Neural crest cell (in vitro differentiated cells): ENCODE data around the gene CCDC171. TPM values are rescaled to one million over a fixed set of nuclear protein-coding genes. Genes with fewer than 3 reads are reported as not detected.

Experiments used
- DNase-seq: peaks from one replicate; pipeline ENCODE4 v3.0.0; 2021; ENCODE audit warnings: low read depth, mixed read lengths, low spot score
- H3K27ac Mint-ChIP-seq: one replicate; pipeline ENCODE4 v1.8.0; 2021; ENCODE audit warnings: mild to moderate bottlenecking, mixed read lengths; ENCODE audit not compliant: unreplicated experiment
- H3K27me3 Mint-ChIP-seq: 2 replicates; pipeline ENCODE4 v1.8.0; 2021; ENCODE audit warnings: low read depth, mild to moderate bottlenecking, mixed read lengths
- H3K36me3 Mint-ChIP-seq: 2 replicates; pipeline ENCODE4 v1.8.0; 2021; ENCODE audit warnings: low read depth, mild to moderate bottlenecking, mixed read lengths
- H3K4me1 Mint-ChIP-seq: 2 replicates; pipeline ENCODE4 v1.8.0; 2021; ENCODE audit warnings: mixed read lengths
- H3K4me3 Mint-ChIP-seq: one replicate; pipeline ENCODE4 v1.8.0; 2021; ENCODE audit warnings: mild to moderate bottlenecking, mixed read lengths
- H3K9me3 Mint-ChIP-seq: 2 replicates; pipeline ENCODE4 v1.8.0; 2021; ENCODE audit warnings: mixed read lengths
- total RNA-seq: library from RNA; stranded (reverse); gene quantifications from 2 replicates; pipeline ENCODE4 v1.2.1, GENCODE V29; 2021
- TF ChIP-seq, protein P1 (sequence below): fragments of 200-600 bp; sonication (generic); conservative IDR thresholded peaks from 2 replicates; pipeline ENCODE4 v1.5.0; 2021; ENCODE audit warnings: antibody characterized with exemption, mild to moderate bottlenecking

Gene CCDC171
- total RNA-seq, 1 donor from 2014 or later, result 6.1 TPM

DNA sequence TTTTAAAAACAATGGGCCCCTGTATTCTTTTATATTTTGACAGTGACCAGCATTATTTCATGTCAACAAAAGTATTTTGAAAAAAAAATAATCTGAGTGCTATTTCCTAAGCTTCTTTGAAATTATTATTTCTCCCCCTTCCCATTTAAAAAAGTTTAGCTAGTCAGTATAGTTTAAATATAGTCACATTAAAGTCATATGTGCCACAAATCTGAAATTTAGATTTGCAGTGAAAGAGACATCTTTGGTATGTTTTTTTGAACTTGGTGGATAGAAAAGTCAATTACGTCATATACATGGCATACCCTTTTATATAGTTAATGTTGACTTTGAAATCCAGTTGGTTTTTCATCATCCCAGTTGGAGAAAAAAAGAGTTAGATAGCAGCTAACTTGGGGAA lies 297.0 kb downstream of the CCDC171 start:
- TF ChIP-seq, protein P1, sequence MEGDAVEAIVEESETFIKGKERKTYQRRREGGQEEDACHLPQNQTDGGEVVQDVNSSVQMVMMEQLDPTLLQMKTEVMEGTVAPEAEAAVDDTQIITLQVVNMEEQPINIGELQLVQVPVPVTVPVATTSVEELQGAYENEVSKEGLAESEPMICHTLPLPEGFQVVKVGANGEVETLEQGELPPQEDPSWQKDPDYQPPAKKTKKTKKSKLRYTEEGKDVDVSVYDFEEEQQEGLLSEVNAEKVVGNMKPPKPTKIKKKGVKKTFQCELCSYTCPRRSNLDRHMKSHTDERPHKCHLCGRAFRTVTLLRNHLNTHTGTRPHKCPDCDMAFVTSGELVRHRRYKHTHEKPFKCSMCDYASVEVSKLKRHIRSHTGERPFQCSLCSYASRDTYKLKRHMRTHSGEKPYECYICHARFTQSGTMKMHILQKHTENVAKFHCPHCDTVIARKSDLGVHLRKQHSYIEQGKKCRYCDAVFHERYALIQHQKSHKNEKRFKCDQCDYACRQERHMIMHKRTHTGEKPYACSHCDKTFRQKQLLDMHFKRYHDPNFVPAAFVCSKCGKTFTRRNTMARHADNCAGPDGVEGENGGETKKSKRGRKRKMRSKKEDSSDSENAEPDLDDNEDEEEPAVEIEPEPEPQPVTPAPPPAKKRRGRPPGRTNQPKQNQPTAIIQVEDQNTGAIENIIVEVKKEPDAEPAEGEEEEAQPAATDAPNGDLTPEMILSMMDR, result no peak
- Mint-ChIP-seq H3K27me3 (no peaks in the 10 kb centered on the region), H3K27ac (no peak overlapping the region), H3K4me3 (no peak overlapping the region), H3K4me1 (peaks cover 4% of the 10 kb centered on the region), H3K36me3 (peaks cover 2% of the 10 kb centered on the region), H3K9me3 (no peaks in the 10 kb centered on the region)
- no peak for DNase-seq

DNA sequence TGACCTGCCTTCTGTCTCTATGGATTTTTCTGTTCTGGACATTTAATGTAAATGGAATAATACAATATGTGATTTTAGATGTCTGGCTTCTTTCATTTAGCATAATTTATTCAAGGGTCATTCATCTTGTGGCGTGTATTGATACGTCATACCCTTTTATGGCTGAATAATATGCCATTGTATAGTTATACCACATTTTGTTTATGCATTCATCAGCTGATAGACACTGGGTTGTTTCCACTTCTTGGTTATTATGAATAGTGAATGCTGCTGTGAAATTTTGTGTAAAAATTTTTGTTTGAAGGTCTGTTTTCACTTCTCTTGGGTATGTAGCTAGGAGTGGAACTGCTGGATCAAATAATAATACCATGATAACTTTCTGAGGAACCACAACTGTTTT lies 298.9 kb downstream of the CCDC171 start:
- Mint-ChIP-seq H3K36me3 (peaks cover 2% of the 10 kb centered on the region), H3K9me3 (no peaks in the 10 kb centered on the region), H3K4me3 (no peak overlapping the region), H3K27ac (no peak overlapping the region), H3K4me1 (peaks cover under 1% of the 10 kb centered on the region), H3K27me3 (no peaks in the 10 kb centered on the region)
- DNase-seq, result no peak
- TF ChIP-seq, protein P1, result no peak

DNA sequence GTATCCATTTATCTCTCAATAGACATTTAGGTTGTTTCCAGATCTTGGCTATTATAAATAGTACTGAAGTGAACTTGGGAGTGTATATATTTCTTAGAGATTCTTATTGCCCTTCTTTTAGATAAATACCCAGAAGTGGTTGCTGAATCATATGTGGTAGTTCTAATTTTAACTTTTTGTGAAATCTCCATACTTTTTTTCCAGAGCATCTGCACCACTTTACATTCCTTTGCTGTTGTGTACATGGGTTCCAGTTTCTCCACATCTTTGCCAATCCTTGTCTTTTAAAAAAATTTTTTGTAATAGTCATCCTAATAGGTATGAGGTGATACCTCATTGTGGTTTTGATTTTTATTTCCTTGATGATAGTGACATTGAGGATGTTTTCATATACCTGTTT lies 303.7 kb downstream of the CCDC171 start:
- H3K36me3 Mint-ChIP-seq, result peaks cover 5% of the 10 kb centered on the region
- no peaks in the 10 kb centered on the region for H3K9me3 Mint-ChIP-seq
- TF ChIP-seq, protein P1, result no peak
- no peak overlapping the region for H3K4me3 Mint-ChIP-seq
- H3K27me3 Mint-ChIP-seq, result no peaks in the 10 kb centered on the region
- no peak overlapping the region for H3K27ac Mint-ChIP-seq
- H3K4me1 Mint-ChIP-seq, result no peaks in the 10 kb centered on the region
- DNase-seq, result no peak

DNA sequence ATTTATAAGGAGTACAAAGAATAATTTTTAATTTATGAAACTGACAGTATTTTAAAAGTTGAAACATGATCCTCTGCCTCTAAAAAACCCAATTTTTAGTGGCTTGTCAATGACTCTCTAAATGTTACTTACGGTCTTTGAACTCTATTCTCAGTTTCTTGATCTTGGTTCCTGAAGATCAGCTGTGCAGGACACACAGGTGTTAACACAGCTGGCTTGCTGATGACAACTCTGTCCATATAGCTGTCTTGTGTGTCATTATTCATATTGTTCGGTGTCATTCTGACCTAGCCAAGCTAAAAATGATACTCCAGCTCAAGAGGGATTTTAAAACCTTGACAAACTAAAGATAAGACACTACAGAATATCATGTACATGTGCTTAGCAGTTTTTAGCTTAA lies 314.5 kb downstream of the CCDC171 start:
- DNase-seq, result no peak
- no peaks in the 10 kb centered on the region for H3K9me3 Mint-ChIP-seq
- H3K27me3 Mint-ChIP-seq, result no peaks in the 10 kb centered on the region
- TF ChIP-seq, protein P1, result no peak
- no peaks in the 10 kb centered on the region for H3K36me3 Mint-ChIP-seq
- no peak overlapping the region for H3K27ac Mint-ChIP-seq
- H3K4me3 Mint-ChIP-seq, result no peak overlapping the region
- no peaks in the 10 kb centered on the region for H3K4me1 Mint-ChIP-seq

DNA sequence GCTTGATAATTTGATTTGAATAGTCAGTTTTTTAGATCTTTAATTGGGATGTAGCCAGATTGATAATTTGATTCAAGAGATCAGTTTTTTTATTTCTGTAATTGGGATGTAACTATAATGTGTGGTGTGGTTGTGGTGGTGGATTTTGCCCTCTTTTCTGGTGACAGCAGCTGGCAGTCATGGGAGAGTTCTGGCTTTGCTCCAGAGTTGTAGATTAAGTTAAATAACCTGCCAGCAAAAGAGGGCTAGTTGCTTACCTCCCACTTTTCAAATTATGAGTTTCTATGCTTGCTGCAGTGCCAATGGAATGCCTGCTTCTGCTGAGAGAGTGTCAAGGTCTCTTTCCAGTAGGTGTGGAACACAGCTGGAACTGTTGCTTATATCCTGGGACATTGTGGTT lies 315.1 kb downstream of the CCDC171 start:
- TF ChIP-seq, protein P1, result no peak
- no peak for DNase-seq
- H3K27me3 Mint-ChIP-seq, result no peaks in the 10 kb centered on the region
- H3K9me3 Mint-ChIP-seq, result no peaks in the 10 kb centered on the region
- no peaks in the 10 kb centered on the region for H3K36me3 Mint-ChIP-seq
- H3K4me1 Mint-ChIP-seq, result no peaks in the 10 kb centered on the region
- no peak overlapping the region for H3K27ac Mint-ChIP-seq
- no peak overlapping the region for H3K4me3 Mint-ChIP-seq

DNA sequence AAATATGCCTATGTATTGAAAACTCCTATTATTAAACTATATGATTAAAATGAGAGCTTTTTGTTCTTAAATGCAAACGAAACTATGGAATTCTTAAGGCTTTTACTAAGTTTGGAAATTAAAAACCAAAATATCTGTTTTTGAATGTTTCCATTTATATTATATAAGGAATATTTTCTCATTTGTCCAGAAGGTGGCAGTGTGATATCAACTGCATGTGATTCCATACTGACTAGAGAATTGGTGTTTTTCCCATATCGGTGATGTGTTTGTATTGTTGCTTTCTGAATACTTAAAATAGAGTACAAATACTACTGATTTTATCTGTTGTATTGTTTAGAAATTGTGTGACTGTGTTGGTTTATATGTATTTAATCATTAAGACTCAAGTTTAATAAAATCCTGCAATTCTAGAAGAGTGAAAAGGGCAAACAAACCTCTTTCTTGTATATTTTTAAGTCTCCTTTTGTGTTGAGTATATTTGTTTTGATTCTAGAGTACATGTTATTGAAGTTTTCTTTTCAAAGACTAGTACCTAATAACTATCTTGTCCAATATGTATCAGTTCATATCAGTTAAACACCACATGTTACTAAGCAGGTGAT lies 320.8 kb downstream of the CCDC171 start:
- H3K9me3 Mint-ChIP-seq, result peaks cover 2% of the 10 kb centered on the region
- no peak for DNase-seq
- H3K27me3 Mint-ChIP-seq, result no peaks in the 10 kb centered on the region
- H3K4me1 Mint-ChIP-seq, result peaks cover 11% of the 10 kb centered on the region
- H3K27ac Mint-ChIP-seq, result peak overlapping the region; percentile 58
- no peak overlapping the region for H3K4me3 Mint-ChIP-seq
- TF ChIP-seq, protein P1, result peak; percentile 84
- H3K36me3 Mint-ChIP-seq, result peaks cover 2% of the 10 kb centered on the region
